Raji (cell line): ENCODE results near the gene CER1.

Experiments used
- POLR2A ChIP-seq: IDR thresholded peaks from 2 replicates; pipeline ENCODE4 v1.6.1; 2011; ENCODE audit warnings: low read depth, low read length, control low read depth; ENCODE audit not compliant: insufficient read depth

The CER1 gene

DNA sequence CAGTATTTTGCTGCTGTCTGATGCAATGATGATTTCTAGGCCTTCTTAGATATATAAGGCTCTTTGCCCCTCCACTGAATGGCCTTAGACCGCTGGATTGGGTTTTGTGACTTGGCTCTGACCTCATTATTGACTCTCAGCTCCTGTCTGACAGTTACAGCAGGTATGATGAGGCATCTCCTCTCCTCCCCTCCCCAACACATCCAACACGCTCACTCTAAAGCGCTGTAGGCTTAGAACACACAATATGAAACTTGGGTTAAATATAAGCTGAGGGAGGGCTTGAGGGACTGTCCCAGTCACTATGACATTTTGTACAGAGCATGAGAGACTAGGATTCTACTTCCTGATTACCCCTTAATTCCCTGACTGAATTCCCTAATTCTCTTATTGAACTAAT lies 18.8 kb upstream of the CER1 start:
- TF ChIP-seq POLR2A: no peak

DNA sequence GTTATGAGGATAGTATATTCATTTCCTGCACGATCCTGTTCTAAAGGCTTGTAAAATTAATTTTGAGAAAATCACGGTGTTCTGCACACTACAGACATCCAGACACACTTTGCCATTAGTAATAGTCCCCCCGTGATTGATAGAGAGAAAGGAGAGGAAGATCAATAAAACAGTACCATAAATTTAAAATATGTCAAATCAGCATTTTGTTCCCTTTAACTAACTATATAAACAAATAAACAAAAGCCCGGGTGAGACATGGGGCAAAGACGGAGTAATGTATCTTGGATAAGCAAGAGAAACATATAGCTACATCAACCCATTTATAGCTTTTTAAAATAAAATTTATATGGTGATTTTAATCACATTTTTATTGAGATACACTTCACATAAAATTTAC lies 10.6 kb upstream of the CER1 start:
- no peak for TF ChIP-seq POLR2A

DNA sequence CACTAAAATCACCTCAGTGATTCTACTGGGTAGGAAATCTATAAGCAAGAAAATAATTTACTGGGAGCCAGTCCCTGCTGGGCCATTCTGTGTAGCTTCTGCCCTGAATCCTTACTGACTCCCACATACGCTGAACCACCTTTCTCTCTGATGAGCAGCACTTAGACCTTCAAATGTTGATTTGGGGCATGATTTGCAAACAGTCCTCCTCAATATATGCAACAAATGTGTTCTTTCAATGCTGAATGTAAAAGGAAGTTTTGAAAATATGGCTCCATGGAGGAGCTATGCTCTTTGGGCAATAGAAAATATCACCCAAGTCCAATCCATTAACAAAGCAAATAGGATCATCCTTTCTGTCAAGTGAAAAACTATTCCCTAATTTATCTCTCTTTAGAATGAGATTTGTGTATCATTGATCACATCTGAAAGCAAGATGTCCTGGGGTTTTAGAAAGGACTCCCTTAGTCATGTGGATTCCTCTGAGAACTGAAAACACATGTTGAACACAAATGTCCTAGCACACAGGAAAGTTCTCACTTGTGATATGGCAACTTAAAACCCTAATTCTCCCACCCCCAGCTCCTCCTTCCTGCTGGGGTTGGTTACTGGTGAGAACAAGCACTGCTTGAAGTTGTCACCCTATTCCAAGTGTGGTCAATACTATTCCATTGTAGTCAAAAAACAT lies 8.9 kb upstream of the CER1 start:
- TF ChIP-seq POLR2A: no peak

DNA sequence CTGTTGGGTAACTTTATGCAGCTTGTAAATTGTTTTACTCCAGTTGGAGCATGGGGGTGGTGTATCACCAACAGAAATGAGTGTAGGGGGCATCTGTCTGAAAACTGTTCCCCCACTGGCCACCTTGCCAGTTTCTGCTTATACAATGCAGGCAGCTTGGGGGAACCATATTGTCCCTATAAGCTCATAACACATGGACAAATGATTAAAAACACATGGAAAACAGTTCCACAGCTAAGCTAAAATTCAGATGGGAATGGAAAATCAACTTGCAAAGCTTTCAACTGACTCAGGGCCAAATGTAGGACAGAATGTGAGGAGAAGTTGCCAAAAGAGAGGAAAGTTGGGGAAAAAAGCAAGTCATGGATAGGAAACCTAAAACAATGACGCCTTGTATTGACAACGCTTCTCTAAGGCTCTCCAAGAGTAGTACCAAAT lies 7.9 kb upstream of the CER1 start:
- TF ChIP-seq POLR2A: no peak

DNA sequence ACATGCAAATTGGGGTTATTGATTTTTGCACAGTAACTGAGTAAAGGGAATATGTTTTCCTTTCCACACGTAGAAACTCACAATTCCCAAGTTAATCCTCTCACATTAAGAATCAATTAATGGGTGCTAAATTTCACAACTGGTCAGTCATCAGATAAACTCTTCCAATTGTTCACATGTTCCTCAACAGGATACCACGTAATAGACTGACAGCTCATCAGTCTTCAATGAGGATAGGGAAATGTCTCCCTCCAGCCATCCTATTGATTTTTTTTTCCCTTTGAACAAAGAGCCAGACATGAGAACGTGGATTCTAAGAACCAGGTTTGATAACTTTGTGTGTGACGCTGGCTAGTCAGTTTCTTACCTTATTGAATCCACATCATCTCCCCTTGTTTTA lies 768 bp upstream of the CER1 start:
- TF ChIP-seq POLR2A: no peak

DNA sequence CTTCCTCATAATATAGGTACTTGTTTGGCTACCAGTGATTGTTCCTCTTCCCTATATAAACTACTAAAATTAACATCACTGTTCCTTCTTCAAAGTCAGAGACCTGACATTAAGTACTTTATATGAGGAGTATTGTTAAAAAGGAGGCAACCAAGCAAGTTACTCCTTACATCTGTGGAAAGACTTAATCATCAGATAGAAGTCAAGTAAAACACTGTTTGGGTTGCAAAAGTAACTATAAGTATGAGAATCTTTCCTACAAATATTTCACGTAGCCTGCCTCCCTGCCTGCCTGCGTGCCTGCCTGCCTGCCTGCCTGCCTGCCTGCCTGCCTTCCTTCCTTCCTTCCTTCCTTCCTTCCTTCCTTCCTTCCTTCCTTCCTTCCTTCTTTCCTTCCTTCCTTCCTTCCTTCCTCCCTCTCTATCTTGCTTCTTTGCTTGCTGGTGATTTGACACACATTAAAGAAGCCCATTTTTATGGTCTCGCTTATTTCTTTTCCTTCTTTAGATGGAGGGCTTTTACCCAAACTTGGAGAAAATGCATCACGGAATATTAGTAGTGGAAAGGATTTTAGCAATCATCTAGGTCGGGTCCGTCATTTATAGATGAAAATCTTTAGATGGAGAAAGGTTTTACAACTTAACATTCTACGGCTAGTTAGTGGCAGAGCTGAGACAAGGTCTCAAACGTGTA lies 3.2 kb downstream of the CER1 start:
- no peak for TF ChIP-seq POLR2A

DNA sequence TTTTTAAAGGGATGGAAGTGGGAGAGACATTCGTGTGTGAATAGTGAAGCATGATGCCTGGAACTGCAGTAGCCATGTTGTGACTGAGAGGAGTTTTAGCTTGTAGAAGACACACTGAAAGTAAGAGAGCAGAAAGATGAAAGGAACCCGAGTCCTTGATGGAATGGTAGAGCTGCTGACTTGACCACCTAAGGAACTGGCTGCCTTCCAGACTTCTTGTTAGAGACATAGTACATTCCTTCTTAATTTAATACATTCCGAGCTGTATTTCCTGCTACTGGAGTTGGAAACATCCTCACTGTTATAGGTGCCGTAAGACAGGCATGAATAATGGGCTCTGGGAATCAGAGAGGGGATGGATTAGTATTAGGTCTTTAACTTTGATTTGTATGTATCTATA lies 7.4 kb downstream of the CER1 start:
- no peak for TF ChIP-seq POLR2A

DNA sequence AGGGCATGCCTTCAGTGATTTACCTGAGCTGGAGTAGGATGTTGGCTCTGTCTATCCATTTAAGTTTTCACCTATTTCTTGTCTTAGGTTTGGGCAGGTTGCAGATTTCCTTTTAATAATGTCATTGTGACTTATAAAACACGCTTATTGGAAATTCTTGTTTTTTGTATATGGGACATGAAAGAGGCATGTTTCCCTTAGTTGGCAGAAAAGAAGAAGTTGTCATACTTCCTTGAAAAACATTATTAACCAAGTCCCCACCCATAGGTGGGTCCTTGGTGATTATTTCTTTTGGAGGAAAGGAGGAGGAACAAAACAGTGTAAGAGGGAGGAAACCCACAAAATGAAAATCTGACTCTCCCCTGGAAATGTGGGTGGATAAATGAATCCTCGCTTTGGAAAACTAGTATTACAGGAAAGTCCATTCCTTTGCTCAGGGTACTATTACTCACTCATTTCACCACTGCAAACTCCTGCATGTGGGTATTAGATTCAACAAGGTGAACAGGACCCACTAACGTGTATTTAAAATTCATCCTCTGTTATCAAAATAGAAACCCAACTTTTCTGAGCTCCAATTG lies 9.3 kb downstream of the CER1 start:
- TF ChIP-seq POLR2A: no peak

DNA sequence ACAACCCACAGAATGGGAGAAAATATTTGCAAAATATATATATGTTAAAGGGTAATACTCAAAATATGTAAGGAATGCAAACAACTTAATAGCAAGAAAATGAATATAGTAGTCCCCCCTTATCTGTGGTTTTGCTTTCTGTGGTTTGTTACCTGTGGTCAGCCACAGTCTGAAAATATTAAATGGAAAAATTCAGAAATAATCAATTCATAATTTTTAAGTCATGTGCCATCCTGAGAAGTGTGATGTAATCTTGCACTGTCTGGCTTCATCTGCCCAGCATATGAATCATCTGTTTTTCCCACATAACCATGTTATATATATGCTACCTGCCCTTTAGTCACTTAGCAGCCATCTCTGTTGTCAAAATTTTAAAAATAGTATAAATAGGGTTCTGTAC lies 11.7 kb downstream of the CER1 start:
- no peak for TF ChIP-seq POLR2A

DNA sequence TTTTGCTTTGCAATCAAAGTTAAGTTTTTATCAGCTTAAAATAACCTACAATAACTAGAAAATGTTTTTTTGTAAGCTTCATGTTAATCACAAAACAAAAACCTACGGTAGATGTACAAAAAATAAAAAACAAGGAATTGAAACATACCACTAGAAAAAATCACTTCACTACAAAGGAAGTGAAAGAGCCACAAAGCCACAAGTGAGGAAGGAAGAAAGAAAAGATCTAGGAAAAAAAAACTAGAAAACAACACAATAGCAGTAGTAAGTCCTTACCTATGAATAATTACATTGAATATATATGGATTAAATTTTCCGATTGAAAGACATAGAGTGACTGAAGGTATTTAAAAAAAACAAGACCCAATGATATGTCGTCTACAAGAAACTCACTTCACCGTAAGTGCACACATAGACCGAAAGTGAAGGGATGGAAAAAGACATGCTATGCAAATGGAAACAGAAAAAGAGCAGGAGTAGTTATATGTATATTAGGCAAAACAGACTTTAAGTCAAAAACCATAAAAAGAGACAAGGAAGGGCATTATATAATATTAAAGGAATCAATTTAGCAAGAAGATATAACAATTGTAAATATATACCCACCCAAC lies 15.9 kb downstream of the CER1 start:
- no peak for TF ChIP-seq POLR2A

DNA sequence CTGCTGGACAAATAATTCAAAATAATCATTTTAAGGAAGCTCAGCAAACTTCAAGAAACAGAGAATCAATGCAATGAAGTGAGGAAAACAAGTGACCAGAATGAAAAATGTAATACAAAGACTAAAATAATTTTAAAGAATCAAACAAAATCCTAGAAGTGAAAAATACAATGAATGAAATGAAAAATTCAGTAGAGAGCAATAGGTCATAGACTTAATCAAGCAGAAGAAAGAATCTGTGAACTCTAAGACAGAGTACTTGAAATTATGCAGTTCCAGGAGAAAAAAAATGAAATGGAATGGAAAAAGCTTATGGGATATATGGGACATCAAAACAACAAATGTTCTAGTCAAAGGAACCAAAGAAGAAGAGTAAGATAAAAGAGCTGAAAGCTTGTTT lies 17.5 kb downstream of the CER1 start:
- TF ChIP-seq POLR2A: no peak

DNA sequence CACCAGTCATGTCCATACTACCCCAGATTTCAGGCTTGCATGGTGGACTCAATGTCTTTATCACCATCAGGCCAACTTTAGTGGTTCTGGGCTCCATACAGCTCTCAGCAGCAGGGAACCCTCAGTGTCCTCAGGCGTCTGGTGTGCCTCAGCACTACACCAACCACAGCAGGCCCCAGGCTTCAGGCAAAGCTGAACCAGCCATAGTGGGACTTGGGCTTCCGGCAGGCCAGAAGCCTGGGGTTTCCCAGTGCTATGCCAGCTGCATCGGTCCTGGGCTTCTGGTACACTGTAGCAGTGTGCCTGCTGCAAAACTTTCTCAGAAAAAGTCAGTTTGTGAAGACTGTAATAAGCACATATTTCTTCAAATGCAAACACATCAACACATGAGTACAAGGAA lies 18.3 kb downstream of the CER1 start:
- TF ChIP-seq POLR2A: no peak

DNA sequence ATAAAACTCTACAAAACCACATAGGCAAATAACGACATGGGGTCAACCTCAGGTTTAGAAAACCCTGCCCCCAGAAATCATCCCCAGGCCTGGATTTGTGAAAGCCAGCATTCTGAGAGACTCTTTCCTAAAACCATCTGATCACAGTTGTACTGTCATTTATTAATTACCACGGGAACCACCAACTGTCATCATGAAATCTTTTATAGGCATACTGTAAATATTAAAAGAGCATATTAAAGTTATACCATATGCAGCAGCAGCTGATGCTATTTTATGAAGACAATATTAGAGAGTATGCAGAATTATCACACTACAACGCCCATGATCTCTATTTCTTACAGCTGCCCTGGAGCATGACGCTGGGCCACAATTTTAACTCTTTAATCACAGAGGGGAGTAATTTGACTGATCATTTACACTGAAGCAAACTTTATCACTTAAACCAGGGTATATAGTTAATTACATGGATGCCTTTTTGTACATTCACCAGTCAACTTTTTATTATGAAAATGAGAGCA lies 20.3 kb downstream of the CER1 start:
- TF ChIP-seq POLR2A: no peak

DNA sequence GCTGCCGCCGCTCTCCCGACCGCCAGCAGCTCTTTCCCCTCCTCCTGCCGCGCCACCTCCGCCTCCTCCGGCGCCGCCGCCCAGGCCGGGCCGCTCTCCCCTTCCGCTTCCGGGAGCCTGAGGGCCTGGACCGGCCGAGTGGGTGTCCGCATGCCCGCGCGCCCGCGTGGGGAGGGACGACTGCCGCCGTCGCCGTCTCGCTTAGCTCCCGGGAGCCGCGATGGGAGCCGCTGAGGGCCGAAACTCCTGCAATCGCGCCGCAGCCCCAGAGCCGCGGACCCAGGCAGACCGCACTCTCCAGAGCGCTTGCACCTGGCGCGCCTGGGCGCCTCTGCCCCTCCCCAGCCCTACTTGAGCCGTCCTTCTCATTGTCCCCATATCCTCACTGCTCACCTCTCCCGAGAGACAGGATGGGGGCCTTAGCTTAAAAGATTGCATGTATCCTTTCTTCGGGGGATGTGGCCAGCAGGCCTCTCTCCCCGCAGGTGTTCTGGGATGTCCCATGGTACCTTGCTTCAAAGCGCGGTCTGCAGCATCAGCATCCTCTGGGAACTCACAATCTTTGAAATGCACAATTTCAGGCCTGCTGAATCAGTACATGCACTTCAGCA lies 29.2 kb downstream of the CER1 start, which contains the start of gene ZDHHC21:
TSS of gene ZDHHC21 (minus strand) at position 182 of the 611 bp plus-strand sequence. CDS start 19,092 bp downstream, outside the sequence.
- peak; percentile 53 for TF ChIP-seq POLR2A

DNA sequence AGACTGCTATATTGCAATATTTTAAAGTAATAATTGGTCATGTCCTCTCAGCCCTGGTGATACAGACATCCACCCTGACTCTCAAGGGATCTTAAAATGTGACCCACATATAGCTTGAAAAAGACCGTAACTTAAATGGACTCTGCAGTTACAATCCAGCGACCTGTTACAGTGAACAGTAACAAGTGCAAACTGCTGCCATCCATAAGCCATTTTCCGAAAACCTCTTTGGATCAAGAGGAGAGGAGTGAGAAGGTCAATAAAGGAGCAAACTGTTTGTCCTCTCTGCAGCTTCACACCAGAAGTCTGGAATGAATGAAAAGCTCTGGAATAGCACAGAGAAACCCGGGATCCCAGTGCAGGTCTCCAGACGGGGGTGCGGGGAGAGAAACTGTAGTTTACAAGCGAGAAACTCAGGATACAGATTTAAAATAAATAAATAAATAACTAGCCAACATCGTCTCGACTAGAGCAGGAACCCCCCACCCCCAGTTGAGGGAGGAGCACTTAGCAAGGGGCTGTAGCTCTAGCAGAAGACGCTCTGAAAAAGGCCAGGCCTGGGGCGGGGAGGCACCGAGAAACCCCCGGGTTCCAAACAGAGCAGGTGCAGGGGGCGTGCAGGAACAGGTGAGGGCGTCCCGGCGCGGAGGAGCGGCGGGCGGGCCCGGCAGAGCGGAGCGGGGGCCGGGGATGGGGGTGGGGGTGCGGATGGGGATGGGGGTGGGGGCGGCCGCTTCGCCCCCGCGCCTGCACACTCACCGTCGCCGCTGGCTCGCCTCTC lies 29.9 kb downstream of the CER1 start:
- TF ChIP-seq POLR2A: no peak
